GM23248 (cell line): Measurements from ENCODE around the gene SRSF7. TPM values are rescaled to one million over a fixed set of nuclear protein-coding genes. Genes with fewer than 3 reads are reported as not detected.
"Not testable (repeated sequence)": the region's sequence is repeated elsewhere in the genome, so short reads cannot be mapped to it uniquely, and the experiment has no call there.

Experiments
- DNase-seq: peaks from one replicate; pipeline ENCODE4 v3.0.0-alpha.2; 2015
- H2AFZ ChIP-seq: fragments of 200-600 bp; sonication (generic); 2 replicates; pipeline ENCODE4 v1.6.1; 2016; ENCODE audit warnings: antibody characterized with exemption
- H3F3A ChIP-seq: fragments of 200-600 bp; sonication (generic); 2 replicates; pipeline ENCODE4 v1.6.1; 2016; ENCODE audit warnings: mild to moderate bottlenecking, antibody characterized with exemption, mixed run types; ENCODE audit not compliant: insufficient read depth
- H3K27ac ChIP-seq: fragments of 200-600 bp; sonication (generic); 2 replicates; pipeline ENCODE4 v1.5.1; 2016; ENCODE audit warnings: mild to moderate bottlenecking
- H3K27me3 ChIP-seq: fragments of 200-600 bp; sonication (generic); replicated peaks from 2 replicates; pipeline ENCODE4 v1.6.1; 2016; ENCODE audit warnings: mild to moderate bottlenecking; ENCODE audit not compliant: insufficient read depth
- H3K36me3 ChIP-seq: fragments of 200-600 bp; sonication (generic); 2 replicates; pipeline ENCODE4 v1.6.1; 2016; ENCODE audit warnings: low read depth, mild to moderate bottlenecking
- H3K4me1 ChIP-seq: fragments of 200-600 bp; sonication (generic); 2 replicates; pipeline ENCODE4 v1.6.1; 2016; ENCODE audit warnings: mild to moderate bottlenecking; ENCODE audit not compliant: insufficient read depth
- H3K4me2 ChIP-seq: fragments of 200-600 bp; sonication (generic); one replicate; pipeline ENCODE4 v1.6.1; 2016; ENCODE audit warnings: mild to moderate bottlenecking; ENCODE audit not compliant: unreplicated experiment
- H3K4me3 ChIP-seq: fragments of 200-600 bp; sonication (generic); 2 replicates; pipeline ENCODE4 v1.5.1; 2016; ENCODE audit warnings: mild to moderate bottlenecking
- H3K79me2 ChIP-seq: fragments of 200-600 bp; sonication (generic); 2 replicates; pipeline ENCODE4 v1.6.1; 2016; ENCODE audit warnings: mild to moderate bottlenecking; ENCODE audit not compliant: insufficient read depth
- H3K9ac ChIP-seq: fragments of 200-600 bp; sonication (generic); 2 replicates; pipeline ENCODE4 v1.6.1; 2016; ENCODE audit warnings: mild to moderate bottlenecking
- H3K9me2 ChIP-seq: fragments of 200-600 bp; sonication (generic); 2 replicates; pipeline ENCODE4 v1.6.1; 2016; ENCODE audit warnings: mixed run types, mild to moderate bottlenecking, moderate library complexity; ENCODE audit not compliant: insufficient read depth
- H3K9me3 ChIP-seq: fragments of 200-600 bp; sonication (generic); one replicate; pipeline ENCODE4 v1.6.1; 2017; ENCODE audit warnings: low read depth
- H4K20me1 ChIP-seq: fragments of 200-600 bp; sonication (generic); 2 replicates; pipeline ENCODE4 v1.6.0; 2016; ENCODE audit not compliant: insufficient read depth
- EZH2 ChIP-seq: fragments of 200-600 bp; sonication (generic); IDR thresholded peaks from 2 replicates; pipeline ENCODE4 v1.6.1; 2018; ENCODE audit warnings: antibody characterized with exemption, mild to moderate bottlenecking; ENCODE audit not compliant: insufficient read depth, poor library complexity, severe bottlenecking
- EZH2phosphoT487 ChIP-seq: fragments of 200-600 bp; sonication (generic); IDR thresholded peaks from 2 replicates; pipeline ENCODE4 v1.6.1; 2018; ENCODE audit warnings: antibody characterized with exemption, moderate library complexity, mild to moderate bottlenecking, low read depth; ENCODE audit not compliant: insufficient read depth
- WGBS, 2 experiments: methylation state at CpG; one replicate each; pipeline ENCODE4 v1.1.6; 2015 to 2017; ENCODE audit warnings: low lambda C conversion rate in 2 of 2, low coverage in 1 of 2; ENCODE audit errors: missing lambda C conversion rate in 2 of 2; 5-methylcytosine and 5-hydroxymethylcytosine counted together
- in situ Hi-C: fragments of 300-500 bp; cut with MboI; formaldehyde crosslinking; loops from 2 replicates; pipeline ENCODE4 v1.15.0; 2020
- polyA plus RNA-seq: library from polyadenylated mRNA; unstranded; fragments of >200 nt; fragmentation: Nextera tagmentation; extraction: Ambion mirVana; gene quantifications from 2 replicates; pipeline ENCODE4 v1.2.1, GENCODE V29; 2016
- total RNA-seq: library from RNA; depleted of rRNA; stranded (reverse); fragments of >200 nt; shearing (Covaris generic); gene quantifications from 2 replicates; pipeline ENCODE4 v1.2.3, GENCODE V29; 2014

SRSF7 gene
- total and polyA plus RNA-seq, 2 experiments from 2014 or later: 86.5 to 156 TPM

GRCh38 chr2:38765149-38765548, 14.0 kb upstream of the SRSF7 start:
- DNase-seq: peak; percentile 78
- Histone ChIP-seq H3K4me2 (peak overlapping the region; percentile 45), H3K9me3 (no peaks in the 10 kb centered on the region), H3K27me3 (no peaks in the 10 kb centered on the region), H3K9ac (0 out of 2 replicates have a peak overlapping the region, but pooled peaks have one; percentile 3), H4K20me1 (no peaks in the 10 kb centered on the region), H3K36me3 (no peaks in the 10 kb centered on the region), H3F3A (peaks cover 21% of the 10 kb centered on the region), H3K9me2 (no peaks in the 10 kb centered on the region), H3K4me1 (peaks cover 20% of the 10 kb centered on the region), H3K4me3 (no peak overlapping the region), H3K79me2 (no peaks in the 10 kb centered on the region), H2AFZ (no peak overlapping the region), H3K27ac (peak overlapping the region; percentile 47)
- in situ Hi-C loops: no loop called here
- WGBS, 2 experiments: 30 to 34% methylated on average over 4 of the region's 4 CpGs
- TF ChIP-seq EZH2 (no peak), EZH2phosphoT487 (no peak)

GRCh38 chr2:38763728-38764127, 12.6 kb upstream of the SRSF7 start:
- no peak for DNase-seq
- no peaks in the 10 kb centered on the region for H3K9me3 ChIP-seq
- no peaks in the 10 kb centered on the region for H3K79me2 ChIP-seq
- 99% methylated on average over 4 of the region's 4 CpGs for WGBS, 2 experiments
- no peak overlapping the region for H3K4me3 ChIP-seq
- no peaks in the 10 kb centered on the region for H4K20me1 ChIP-seq
- H2AFZ ChIP-seq: no peak overlapping the region
- H3F3A ChIP-seq: peaks cover 21% of the 10 kb centered on the region
- H3K4me1 ChIP-seq: peaks cover 20% of the 10 kb centered on the region
- in situ Hi-C loops: no loop called here
- TF ChIP-seq EZH2 (no peak), EZH2phosphoT487 (no peak)
- H3K9ac ChIP-seq: no peak overlapping the region
- no peaks in the 10 kb centered on the region for H3K36me3 ChIP-seq
- no peak overlapping the region for H3K27ac ChIP-seq
- H3K27me3 ChIP-seq: no peaks in the 10 kb centered on the region
- no peak overlapping the region for H3K4me2 ChIP-seq
- no peaks in the 10 kb centered on the region for H3K9me2 ChIP-seq

DNA sequence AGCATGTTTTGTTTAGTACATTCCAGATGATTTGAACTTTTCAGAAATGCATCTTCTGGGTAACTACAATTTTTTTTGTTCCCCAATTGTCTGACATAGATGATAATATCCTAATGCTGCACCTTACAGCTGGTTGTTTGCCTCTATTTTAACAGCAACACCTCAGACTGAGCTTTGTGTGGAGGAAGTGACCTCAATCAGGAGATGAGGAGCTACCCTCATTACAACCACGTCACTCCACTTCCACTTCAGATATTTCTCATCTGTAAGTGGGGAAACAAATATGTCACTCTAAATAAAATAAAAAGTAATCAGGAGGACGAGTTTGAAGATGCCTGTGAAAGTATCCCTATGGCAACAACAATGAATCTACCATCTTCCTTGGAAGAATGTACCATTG, 12.1 kb upstream of the SRSF7 start:
- TF ChIP-seq EZH2phosphoT487 (no peak), EZH2 (no peak)
- Histone ChIP-seq H4K20me1 (no peaks in the 10 kb centered on the region), H3K9ac (no peak overlapping the region), H3K9me3 (no peaks in the 10 kb centered on the region), H3K4me2 (no peak overlapping the region), H3K27ac (no peak overlapping the region), H3K4me1 (peaks cover 20% of the 10 kb centered on the region), H3K4me3 (no peak overlapping the region), H3K36me3 (no peaks in the 10 kb centered on the region), H3K27me3 (no peaks in the 10 kb centered on the region), H3K9me2 (no peaks in the 10 kb centered on the region), H2AFZ (no peak overlapping the region), H3F3A (peaks cover 21% of the 10 kb centered on the region), H3K79me2 (no peaks in the 10 kb centered on the region)
- no peak for DNase-seq
- in situ Hi-C loops: no loop called here
- 87 to 92% methylated on average over 2 of the region's 2 CpGs for WGBS, 2 experiments

DNA sequence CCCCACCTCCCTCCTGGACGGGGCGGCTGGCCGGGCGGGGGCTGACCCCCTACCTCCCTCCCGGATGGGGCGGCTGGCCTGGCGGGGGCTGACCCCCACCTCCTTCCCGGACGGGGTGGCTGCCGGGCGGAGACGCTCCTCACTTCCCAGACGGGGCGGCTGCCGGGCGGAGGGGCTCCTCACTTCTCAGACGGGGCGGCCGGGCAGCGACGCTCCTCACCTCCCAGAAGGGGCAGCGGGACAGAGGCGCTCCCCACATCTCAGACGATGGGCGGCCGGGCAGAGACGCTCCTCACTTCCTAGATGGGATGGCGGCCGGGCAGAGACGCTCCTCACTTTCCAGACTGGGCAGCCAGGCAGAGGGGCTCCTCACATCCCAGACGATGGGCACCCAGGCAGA, 4.7 kb upstream of the SRSF7 start:
- WGBS, 2 experiments: 86 to 96% methylated on average over 1 to 31 of the region's 31 CpGs
- H3K27ac ChIP-seq, H3K9me2 ChIP-seq, H4K20me1 ChIP-seq, H3K4me2 ChIP-seq, H3K27me3 ChIP-seq, H3F3A ChIP-seq, H2AFZ ChIP-seq, in situ Hi-C loops, H3K4me1 ChIP-seq, H3K79me2 ChIP-seq, H3K9me3 ChIP-seq, H3K4me3 ChIP-seq, H3K9ac ChIP-seq, DNase-seq, H3K36me3 ChIP-seq: not testable (repeated sequence)

- Histone ChIP-seq H3K9me2 (no peaks in the 10 kb centered on the region), H3F3A (no peaks in the 10 kb centered on the region; the same call in 1 of the 2 replicates), H3K4me3 (peak overlapping the region; percentile 44; the same call in 1 of the 2 replicates), H2AFZ (peak overlapping the region; percentile 74), H4K20me1 (peaks cover 7% of the 10 kb centered on the region; the same call in 1 of the 2 replicates), H3K4me1 (peaks cover 5% of the 10 kb centered on the region), H3K9me3 (no peaks in the 10 kb centered on the region), H3K36me3 (no peaks in the 10 kb centered on the region), H3K4me2 (peak overlapping the region; percentile 54), H3K9ac (peak overlapping the region; percentile 59), H3K79me2 (peaks cover 15% of the 10 kb centered on the region), H3K27ac (no peak overlapping the region), H3K27me3 (no peaks in the 10 kb centered on the region)
- in situ Hi-C loops: no loop called here
- no peak for DNase-seq
- 48 to 52% methylated on average over 3 of the region's 3 CpGs for WGBS, 2 experiments
- TF ChIP-seq EZH2phosphoT487: no peak
- no peak for TF ChIP-seq EZH2
These were observed 3.3 kb upstream of the SRSF7 start for GRCh38 chr2:38754506-38754905.
